ENCODE results near the gene AMD1. TPM values are rescaled to one million over a fixed set of nuclear protein-coding genes. Genes with fewer than 3 reads are reported as not detected.
A peak's percentile ranks its signal among the peaks of the same experiment; 100 is the strongest.
"Not testable (repeated sequence)": the region's sequence is repeated elsewhere in the genome, so short reads cannot be mapped to it uniquely, and the experiment has no call there.

AMD1 gene
- total RNA-seq, 2 experiments from 2014 or later, result 71.2 to 85.1 TPM

GRCh38 chr6:110882824-110883554 is 8.4 kb downstream of the AMD1 start:
- no peaks in the 10 kb centered on the region for H3K27me3 Mint-ChIP-seq
- DNase-seq (no peak), ATAC-seq (no peak)
- H3K36me3 Mint-ChIP-seq, result peaks cover 31% of the 10 kb centered on the region
- no peaks in the 10 kb centered on the region for H3K9me3 Mint-ChIP-seq (ENCODE audit: low read depth)
- CTCF ChIA-PET, result no interaction called here
- H3K27ac Mint-ChIP-seq, result peak overlapping the region; percentile 54
- H3K4me3 Mint-ChIP-seq, result no peak overlapping the region
- peaks cover 84% of the 10 kb centered on the region for H3K4me1 Mint-ChIP-seq

GRCh38 chr6:110884321-110884720 is 9.7 kb downstream of the AMD1 start:
- Mint-ChIP-seq H3K27me3 (no peaks in the 10 kb centered on the region), H3K4me1 (peaks cover 78% of the 10 kb centered on the region), H3K4me3 (no peak overlapping the region), H3K9me3 (ENCODE audit: low read depth) (no peaks in the 10 kb centered on the region), H3K36me3 (peaks cover 31% of the 10 kb centered on the region), H3K27ac (peak overlapping the region; percentile 59)
- DNase-seq (no peak), ATAC-seq (no peak)
- CTCF ChIA-PET, result interaction anchor here (1.5 to 2.6 kb wide), 2 partner anchors 9 to 202 kb away, joined by 5 to 8 read pairs; partner anchors contain the start of gene AMD1

- CTCF ChIA-PET, result interaction anchor here (0.6 to 3.3 kb wide), 4 partner anchors 8 to 203 kb away, joined by 3 to 15 read pairs (median 6); partner anchors contain the start of gene AMD1
- peak overlapping the region; percentile 46 for H3K27ac Mint-ChIP-seq
These were observed 10.9 kb downstream of the AMD1 start for GRCh38 chr6:110885526-110885925.

GRCh38 chr6:110886555-110887167 is 12.1 kb downstream of the AMD1 start:
- H3K9me3 Mint-ChIP-seq (ENCODE audit: low read depth), result no peaks in the 10 kb centered on the region
- H3K36me3 Mint-ChIP-seq, result peaks cover 39% of the 10 kb centered on the region
- H3K27ac Mint-ChIP-seq, result peak overlapping the region; percentile 15
- no peaks in the 10 kb centered on the region for H3K27me3 Mint-ChIP-seq
- CTCF ChIA-PET, result interaction anchor here (2.6 to 3.3 kb wide), 2 partner anchors 9 to 204 kb away, joined by 8 to 15 read pairs; no protein-coding TSS in a partner anchor
- peaks cover 64% of the 10 kb centered on the region for H3K4me1 Mint-ChIP-seq
- no peak overlapping the region for H3K4me3 Mint-ChIP-seq
- DNase-seq (no peak), ATAC-seq (no peak)

More at GRCh38 chr6:110885526-110885925, 10.9 kb downstream of the AMD1 start:
- Mint-ChIP-seq H3K4me1 (peaks cover 69% of the 10 kb centered on the region), H3K36me3 (peaks cover 33% of the 10 kb centered on the region), H3K4me3 (no peak overlapping the region), H3K27me3 (no peaks in the 10 kb centered on the region), H3K9me3 (ENCODE audit: low read depth) (no peaks in the 10 kb centered on the region)
- ATAC-seq (no peak), DNase-seq (no peak)

GRCh38 chr6:110890288-110890687 is 15.7 kb downstream of the AMD1 start:
- ATAC-seq, result peak; percentile 40
- CTCF ChIA-PET, result interaction anchor here (0.9 to 1.9 kb wide), 4 partner anchors 12 to 208 kb away, joined by 3 to 13 read pairs (median 6); no protein-coding TSS in a partner anchor
- H3K27me3 Mint-ChIP-seq, result no peaks in the 10 kb centered on the region

GRCh38 chr6:110895907-110896608 is 21.5 kb downstream of the AMD1 start:
- DNase-seq, result no peak
- no peaks in the 10 kb centered on the region for H3K9me3 Mint-ChIP-seq (ENCODE audit: low read depth)
- ATAC-seq, result no peak
- H3K4me3 Mint-ChIP-seq, result no peak overlapping the region
- H3K27ac Mint-ChIP-seq, result peak overlapping the region; percentile 52
- peaks cover 72% of the 10 kb centered on the region for H3K36me3 Mint-ChIP-seq
- no peaks in the 10 kb centered on the region for H3K4me1 Mint-ChIP-seq
- H3K27me3 Mint-ChIP-seq, result no peaks in the 10 kb centered on the region
- CTCF ChIA-PET, result no interaction called here

More at GRCh38 chr6:110890288-110890687, 15.7 kb downstream of the AMD1 start:
- H3K9me3 Mint-ChIP-seq (ENCODE audit: low read depth), result no peaks in the 10 kb centered on the region
- no peak overlapping the region for H3K27ac Mint-ChIP-seq
- no peak for DNase-seq
- no peak overlapping the region for H3K4me3 Mint-ChIP-seq
- peaks cover 56% of the 10 kb centered on the region for H3K36me3 Mint-ChIP-seq
- peaks cover 29% of the 10 kb centered on the region for H3K4me1 Mint-ChIP-seq

GRCh38 chr6:110897433-110897832 is 22.8 kb downstream of the AMD1 start:
- DNase-seq (no peak), ATAC-seq (no peak)
- no peaks in the 10 kb centered on the region for H3K27me3 Mint-ChIP-seq
- CTCF ChIA-PET, result interaction anchor here (0.9 to 1.3 kb wide), 2 partner anchors 32 to 215 kb away, joined by 3 read pairs; no protein-coding TSS in a partner anchor
- peaks cover 63% of the 10 kb centered on the region for H3K36me3 Mint-ChIP-seq
- H3K4me1 Mint-ChIP-seq, result no peaks in the 10 kb centered on the region
- H3K27ac Mint-ChIP-seq, result no peak overlapping the region
- H3K4me3 Mint-ChIP-seq, result no peak overlapping the region
- no peaks in the 10 kb centered on the region for H3K9me3 Mint-ChIP-seq (ENCODE audit: low read depth)

GRCh38 chr6:110898111-110898510 is 23.5 kb downstream of the AMD1 start:
- ATAC-seq (no peak), DNase-seq (no peak)
- CTCF ChIA-PET, result interaction anchor here (0.6 to 1.3 kb wide), 4 partner anchors 19 to 216 kb away, joined by 3 read pairs; no protein-coding TSS in a partner anchor
- Mint-ChIP-seq H3K27me3 (no peaks in the 10 kb centered on the region), H3K36me3 (peaks cover 58% of the 10 kb centered on the region), H3K9me3 (ENCODE audit: low read depth) (no peaks in the 10 kb centered on the region), H3K4me1 (no peaks in the 10 kb centered on the region), H3K4me3 (no peak overlapping the region), H3K27ac (peak overlapping the region; percentile 31)

- Mint-ChIP-seq H3K27ac (no peak overlapping the region), H3K9me3 (ENCODE audit: low read depth) (peaks cover 4% of the 10 kb centered on the region), H3K4me3 (no peak overlapping the region), H3K36me3 (peaks cover 52% of the 10 kb centered on the region), H3K4me1 (no peaks in the 10 kb centered on the region), H3K27me3 (no peaks in the 10 kb centered on the region)
- CTCF ChIA-PET, result no interaction called here
- DNase-seq, result no peak
- no peak for ATAC-seq
These were observed 25.5 kb downstream of the AMD1 start for GRCh38 chr6:110900028-110900598.

GRCh38 chr6:110901601-110902000 is 27.0 kb downstream of the AMD1 start:
- H3K36me3 Mint-ChIP-seq, result peaks cover 41% of the 10 kb centered on the region
- H3K27me3 Mint-ChIP-seq; ATAC-seq; H3K4me1 Mint-ChIP-seq; H3K9me3 Mint-ChIP-seq (ENCODE audit: low read depth); DNase-seq; CTCF ChIA-PET; H3K4me3 Mint-ChIP-seq; H3K27ac Mint-ChIP-seq: not testable (repeated sequence)

- CTCF ChIA-PET, result no interaction called here
- Mint-ChIP-seq H3K27ac (no peak overlapping the region), H3K4me1 (no peaks in the 10 kb centered on the region), H3K4me3 (no peak overlapping the region), H3K9me3 (ENCODE audit: low read depth) (peaks cover 10% of the 10 kb centered on the region), H3K27me3 (peaks cover 4% of the 10 kb centered on the region), H3K36me3 (peaks cover 39% of the 10 kb centered on the region)
- DNase-seq (no peak), ATAC-seq (peak; percentile 16)
These were observed 27.5 kb downstream of the AMD1 start for GRCh38 chr6:110902091-110902490.

GRCh38 chr6:110906273-110906672 is 31.7 kb downstream of the AMD1 start:
- Mint-ChIP-seq H3K36me3 (peaks cover 16% of the 10 kb centered on the region), H3K27me3 (peaks cover 12% of the 10 kb centered on the region)
- DNase-seq; H3K9me3 Mint-ChIP-seq (ENCODE audit: low read depth); H3K4me3 Mint-ChIP-seq; ATAC-seq; H3K4me1 Mint-ChIP-seq; CTCF ChIA-PET; H3K27ac Mint-ChIP-seq: not testable (repeated sequence)

- peaks cover 8% of the 10 kb centered on the region for H3K4me1 Mint-ChIP-seq
- CTCF ChIA-PET, result no interaction called here
These were observed 56.2 kb downstream of the AMD1 start for GRCh38 chr6:110930781-110931180.

More at GRCh38 chr6:110930781-110931180, 56.2 kb downstream of the AMD1 start:
- Mint-ChIP-seq H3K27me3 (no peaks in the 10 kb centered on the region), H3K9me3 (ENCODE audit: low read depth) (no peaks in the 10 kb centered on the region), H3K36me3 (no peaks in the 10 kb centered on the region), H3K27ac (no peak overlapping the region), H3K4me3 (no peak overlapping the region)
- DNase-seq (no peak), ATAC-seq (no peak)

Measured in activated CD8-positive, alpha-beta memory T cell treated with anti-CD3 and anti-CD28 coated beads, Interleukin-2, amount 10 ng/mL, durations not matched to agents 7 days and 5 days (primary cell).